HG03135 (cell line): ENCODE data around the gene TMEM145.

Source experiments
- ATAC-seq: cut with Tn5 transposase; IDR thresholded peaks from one replicate; pipeline ENCODE4 v1.9.1; 2021; ENCODE audit warnings: mild to moderate bottlenecking, moderate library complexity; ENCODE audit not compliant: unreplicated experiment

The TMEM145 gene

GRCh38 chr19:42288881-42289555 is 24.1 kb upstream of the TMEM145 start:
- no peak for ATAC-seq

GRCh38 chr19:42289556-42290041 is 23.5 kb upstream of the TMEM145 start:
- no peak for ATAC-seq

GRCh38 chr19:42290136-42290522 is 23.0 kb upstream of the TMEM145 start:
- no peak for ATAC-seq

- ATAC-seq, result no peak
Observed at GRCh38 chr19:42290523-42291434, 22.3 kb upstream of the TMEM145 start.

GRCh38 chr19:42291435-42291810 is 21.7 kb upstream of the TMEM145 start:
- no peak for ATAC-seq

GRCh38 chr19:42292042-42292960 is 20.8 kb upstream of the TMEM145 start:
- ATAC-seq, result no peak

- no peak for ATAC-seq
Observed at GRCh38 chr19:42292963-42293362, 20.1 kb upstream of the TMEM145 start.

- ATAC-seq, result no peak
Observed at GRCh38 chr19:42293540-42293939, 19.6 kb upstream of the TMEM145 start.

GRCh38 chr19:42293948-42294347 is 19.2 kb upstream of the TMEM145 start:
- ATAC-seq, result no peak

GRCh38 chr19:42294471-42295137 is 18.5 kb upstream of the TMEM145 start:
- no peak for ATAC-seq

- no peak for ATAC-seq
Observed at GRCh38 chr19:42295342-42295741, 17.8 kb upstream of the TMEM145 start.

GRCh38 chr19:42295831-42296525 is 17.1 kb upstream of the TMEM145 start:
- no peak for ATAC-seq

- ATAC-seq, result no peak
Observed at GRCh38 chr19:42297039-42297438, 16.1 kb upstream of the TMEM145 start.

- no peak for ATAC-seq
Observed at GRCh38 chr19:42301646-42302203, 11.4 kb upstream of the TMEM145 start, which contains the start of gene PRR19. Gene PRR19 (plus strand): TSS chr19:42302132. CDS start chr19:42309585, 7,453 bp downstream.

- no peak for ATAC-seq
Observed at GRCh38 chr19:42303101-42303464, 10.0 kb upstream of the TMEM145 start.

- ATAC-seq, result no peak
Observed at GRCh38 chr19:42303876-42304275, 9.2 kb upstream of the TMEM145 start.

GRCh38 chr19:42306646-42307045 is 6.5 kb upstream of the TMEM145 start:
- ATAC-seq, result no peak

- ATAC-seq, result no peak
Observed at GRCh38 chr19:42309686-42310085, 3.4 kb upstream of the TMEM145 start.

GRCh38 chr19:42311657-42312056 is 1.5 kb upstream of the TMEM145 start:
- ATAC-seq, result no peak
